Stomach smooth muscle (tissue), 2 donors: ENCODE measurements around the gene MYH10.

ENCODE experiments used
- H3K27ac ChIP-seq: one replicate; pipeline ENCODE4 v1.7.0; 2013; ENCODE audit warnings: mild to moderate bottlenecking, low read length, inconsistent platforms
- H3K27me3 ChIP-seq, 2 donors: one replicate each; pipeline ENCODE4 v1.7.0; 2013; ENCODE audit warnings: low read length in 2 of 2; ENCODE audit not compliant: insufficient read depth in 2 of 2, control insufficient read depth in 1 of 2
- H3K36me3 ChIP-seq, 2 donors: one replicate each; pipeline ENCODE4 v1.7.0; 2013; ENCODE audit warnings: low read length in 2 of 2; ENCODE audit not compliant: control insufficient read depth in 2 of 2, insufficient read depth in 2 of 2
- H3K4me1 ChIP-seq: one replicate; pipeline ENCODE4 v1.7.0; 2013; ENCODE audit warnings: low read length; ENCODE audit not compliant: control insufficient read depth, insufficient read depth
- H3K4me3 ChIP-seq, 2 donors: one replicate each; pipeline ENCODE4 v1.7.0; 2013; ENCODE audit warnings: low read length in 2 of 2
- H3K9ac ChIP-seq, 2 donors: one replicate each; pipeline ENCODE4 v1.7.0; 2013; ENCODE audit warnings: low read length in 2 of 2, mild to moderate bottlenecking in 1 of 2
- H3K9me3 ChIP-seq, 2 donors: one replicate each; pipeline ENCODE4 v1.7.0; 2013; ENCODE audit warnings: low read length in 2 of 2; ENCODE audit not compliant: control insufficient read depth in 2 of 2
- donor health status: healthy.
- donor health status: Pancreatic carcinoma.

The MYH10 gene

GRCh38 chr17:8518850-8519249, 111.7 kb downstream of the MYH10 start:
- Histone ChIP-seq H3K4me3 (no peak overlapping the region), H3K4me1 (no peaks in the 10 kb centered on the region), H3K36me3 (peaks cover 26 to 30% of the 10 kb centered on the region in 2 donors), H3K9ac (no peak overlapping the region), H3K27ac (no peak overlapping the region), H3K27me3 (no peaks in the 10 kb centered on the region), H3K9me3 (no peaks in the 10 kb centered on the region)

DNA sequence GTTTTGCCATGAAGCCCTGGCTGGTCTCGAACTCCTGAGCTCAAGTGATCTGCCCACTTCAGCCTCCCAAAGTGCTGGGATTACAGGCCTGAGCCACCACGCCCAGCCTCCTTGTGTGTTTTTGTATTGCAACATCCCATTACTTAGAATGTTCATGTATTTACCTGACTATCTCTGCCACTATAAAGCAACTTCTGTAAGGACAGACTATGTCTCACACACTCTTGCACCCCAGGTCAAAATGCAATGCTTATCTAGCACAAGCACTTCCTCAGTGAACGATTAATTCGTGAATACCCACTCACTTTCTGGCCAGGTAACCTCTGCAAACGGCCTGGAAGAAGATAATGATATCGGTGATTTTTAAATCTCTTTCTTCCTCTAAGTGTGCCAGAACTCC, 112.2 kb downstream of the MYH10 start:
- Histone ChIP-seq H3K9ac (no peak overlapping the region), H3K4me3 (no peak overlapping the region), H3K9me3 (no peaks in the 10 kb centered on the region), H3K27me3 (no peaks in the 10 kb centered on the region), H3K27ac (no peak overlapping the region), H3K4me1 (no peaks in the 10 kb centered on the region), H3K36me3 (peaks cover 26 to 32% of the 10 kb centered on the region in 2 donors)

DNA sequence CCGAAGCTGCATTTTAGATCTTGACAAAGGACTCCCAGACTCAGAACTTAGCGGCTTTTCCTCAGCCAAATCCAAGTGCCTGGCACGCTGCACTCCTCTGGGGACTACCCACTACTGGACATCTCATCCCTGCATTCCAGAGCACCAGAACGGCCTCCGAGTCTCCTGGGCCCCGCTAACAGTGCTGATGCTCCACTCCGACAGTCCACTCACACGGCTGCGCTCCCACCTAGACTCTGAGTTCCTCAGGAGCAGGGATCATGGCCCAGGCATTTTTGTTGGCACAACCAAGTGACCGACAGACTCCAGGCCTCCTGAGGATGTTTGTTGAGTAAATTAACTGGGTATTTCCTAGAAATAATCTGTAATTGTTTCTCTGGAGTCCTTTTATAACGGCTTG, 115.7 kb downstream of the MYH10 start:
- no peak overlapping the region for H3K4me3 ChIP-seq
- peaks cover 26 to 38% of the 10 kb centered on the region in 2 donors for H3K36me3 ChIP-seq
- H3K4me1 ChIP-seq, result no peaks in the 10 kb centered on the region
- H3K9ac ChIP-seq, result no peak overlapping the region
- no peak overlapping the region for H3K27ac ChIP-seq
- H3K27me3 ChIP-seq, result no peaks in the 10 kb centered on the region
- no peaks in the 10 kb centered on the region for H3K9me3 ChIP-seq

DNA sequence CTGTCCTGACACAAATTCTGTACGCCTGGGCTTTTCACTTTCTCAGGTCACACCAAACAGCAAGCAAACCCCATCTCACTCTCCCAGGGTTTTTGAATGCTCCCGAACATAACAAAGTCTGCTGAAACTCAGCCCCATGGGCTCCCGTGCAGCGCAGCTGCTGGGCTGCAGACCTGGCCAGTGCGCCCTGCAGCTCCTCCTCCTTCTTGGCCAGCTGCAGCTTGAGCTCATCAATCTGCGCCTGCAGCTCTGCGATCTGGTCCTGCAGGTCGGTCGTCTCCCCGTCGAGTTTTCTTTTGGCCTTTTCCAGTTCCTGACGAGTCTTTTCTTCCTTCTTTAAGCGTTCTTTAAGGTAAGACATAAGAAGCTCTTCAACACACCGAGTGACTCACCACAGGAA, 124.4 kb downstream of the MYH10 start:
- H3K27ac ChIP-seq, result no peak overlapping the region
- no peak overlapping the region for H3K9ac ChIP-seq
- H3K27me3 ChIP-seq, result no peaks in the 10 kb centered on the region
- peaks cover 15 to 43% of the 10 kb centered on the region in 2 donors for H3K36me3 ChIP-seq
- no peaks in the 10 kb centered on the region for H3K9me3 ChIP-seq
- no peak overlapping the region for H3K4me3 ChIP-seq
- H3K4me1 ChIP-seq, result no peaks in the 10 kb centered on the region

GRCh38 chr17:8504460-8505207, 125.9 kb downstream of the MYH10 start:
- H3K27ac ChIP-seq, result no peak overlapping the region
- H3K4me3 ChIP-seq, result no peak overlapping the region
- peaks cover 26 to 52% of the 10 kb centered on the region in 2 donors for H3K36me3 ChIP-seq
- H3K4me1 ChIP-seq, result no peaks in the 10 kb centered on the region
- no peaks in the 10 kb centered on the region for H3K27me3 ChIP-seq
- no peak overlapping the region for H3K9ac ChIP-seq
- no peaks in the 10 kb centered on the region for H3K9me3 ChIP-seq

GRCh38 chr17:8503807-8504206, 126.7 kb downstream of the MYH10 start:
- Histone ChIP-seq H3K27me3 (no peaks in the 10 kb centered on the region), H3K9me3 (no peaks in the 10 kb centered on the region), H3K36me3 (peaks cover 27 to 55% of the 10 kb centered on the region in 2 donors), H3K9ac (no peak overlapping the region), H3K4me1 (no peaks in the 10 kb centered on the region), H3K27ac (peak overlapping the region; percentile 6), H3K4me3 (no peak overlapping the region)

GRCh38 chr17:8503368-8503767, 127.2 kb downstream of the MYH10 start:
- peak overlapping the region; percentile 6 for H3K27ac ChIP-seq
- no peak overlapping the region for H3K9ac ChIP-seq
- peaks cover 23 to 52% of the 10 kb centered on the region in 2 donors for H3K36me3 ChIP-seq
- no peak overlapping the region for H3K4me3 ChIP-seq
- H3K9me3 ChIP-seq, result no peaks in the 10 kb centered on the region
- no peaks in the 10 kb centered on the region for H3K27me3 ChIP-seq
- no peaks in the 10 kb centered on the region for H3K4me1 ChIP-seq

- no peaks in the 10 kb centered on the region for H3K27me3 ChIP-seq
- no peak overlapping the region for H3K9ac ChIP-seq
- H3K27ac ChIP-seq, result no peak overlapping the region
- H3K4me1 ChIP-seq, result no peaks in the 10 kb centered on the region
- no peaks in the 10 kb centered on the region for H3K9me3 ChIP-seq
- no peak overlapping the region for H3K4me3 ChIP-seq
- H3K36me3 ChIP-seq, result peaks cover 24 to 45% of the 10 kb centered on the region in 2 donors
These were observed 128.4 kb downstream of the MYH10 start for GRCh38 chr17:8502126-8502525.

- Histone ChIP-seq H3K27me3 (no peaks in the 10 kb centered on the region), H3K9ac (no peak overlapping the region)
These were observed 129.9 kb downstream of the MYH10 start for GRCh38 chr17:8500609-8501008.

GRCh38 chr17:8499614-8500013, 130.9 kb downstream of the MYH10 start:
- peaks cover 33 to 44% of the 10 kb centered on the region in 2 donors for H3K36me3 ChIP-seq
- H3K9me3 ChIP-seq, result no peaks in the 10 kb centered on the region
- no peak overlapping the region for H3K4me3 ChIP-seq
- no peak overlapping the region for H3K9ac ChIP-seq
- H3K27ac ChIP-seq, result no peak overlapping the region
- H3K27me3 ChIP-seq, result no peaks in the 10 kb centered on the region
- no peaks in the 10 kb centered on the region for H3K4me1 ChIP-seq

More at GRCh38 chr17:8500609-8501008, 129.9 kb downstream of the MYH10 start:
- no peak overlapping the region for H3K27ac ChIP-seq
- H3K36me3 ChIP-seq, result peaks cover 28 to 45% of the 10 kb centered on the region in 2 donors
- H3K9me3 ChIP-seq, result no peaks in the 10 kb centered on the region
- H3K4me1 ChIP-seq, result no peaks in the 10 kb centered on the region
- H3K4me3 ChIP-seq, result no peak overlapping the region

DNA sequence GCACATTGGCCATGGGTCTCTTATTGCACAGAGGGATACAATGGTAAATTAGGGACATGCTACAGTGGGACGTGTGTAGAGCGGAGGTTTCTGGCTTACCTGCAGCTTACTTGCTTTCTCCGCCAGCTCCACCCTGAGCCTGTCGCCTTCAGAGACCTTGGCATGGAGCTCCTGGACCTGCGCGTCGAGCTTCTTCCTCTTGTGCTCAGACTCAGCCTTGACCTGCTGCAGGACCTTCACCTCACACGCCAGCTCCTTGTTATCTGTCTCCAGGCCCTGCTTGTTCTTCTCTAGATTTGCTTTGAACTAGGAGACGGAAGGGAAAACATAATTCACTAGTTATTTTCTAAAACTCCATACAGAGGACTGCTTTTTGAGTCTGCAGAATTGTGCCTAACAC, 131.4 kb downstream of the MYH10 start:
- no peaks in the 10 kb centered on the region for H3K9me3 ChIP-seq
- H3K36me3 ChIP-seq, result peaks cover 38 to 42% of the 10 kb centered on the region in 2 donors

More for the DNA sequence above, 131.4 kb downstream of the MYH10 start:
- no peak overlapping the region for H3K9ac ChIP-seq
- no peak overlapping the region for H3K27ac ChIP-seq
- H3K4me1 ChIP-seq, result no peaks in the 10 kb centered on the region
- no peaks in the 10 kb centered on the region for H3K27me3 ChIP-seq
- no peak overlapping the region for H3K4me3 ChIP-seq
